Bronchial epithelial cell (primary cell): ENCODE results near the gene SRP19. TPM values are rescaled to one million over a fixed set of nuclear protein-coding genes. Genes with fewer than 3 reads are reported as not detected.

Experiments used
- total RNA-seq: library from RNA; depleted of rRNA; stranded (reverse); fragments of >200 nt; gene quantifications from 2 replicates; pipeline ENCODE4 v1.2.1, GENCODE V29; 2014

SRP19 gene
- total RNA-seq, 1 donor from 2014 or later, result 109 TPM

Other genes with a start within 250 kb of the SRP19 start
- 33.7 and 37.1 TPM in 2 replicates for gene APC, start 123.4 kb upstream of the SRP19 start, total RNA-seq
- gene REEP5, start 60.9 kb downstream of the SRP19 start, total RNA-seq, result 26.3 and 50.2 TPM in 2 replicates
- gene DCP2, start 115.5 kb downstream of the SRP19 start, total RNA-seq, result 22.0 and 24.0 TPM in 2 replicates